Transverse colon (tissue), 3 donors: ENCODE data around the gene ZBTB5.

Experiments
- CTCF ChIP-seq, 5 experiments: fragments of 200-600 bp in 3 of 5; fragments of 450-650 bp in 2 of 5; sonication (generic) in 3 of 5; IDR thresholded peaks; 1 replicate in 2 of 5; 2 replicates in 3 of 5; pipeline ENCODE4 v1.5.1; 2016 to 2017; ENCODE audit warnings: antibody characterized with exemption in 5 of 5, inconsistent platforms in 3 of 5, mild to moderate bottlenecking in 2 of 5, moderate library complexity in 1 of 5
- EP300 ChIP-seq: sonication (generic); formaldehyde crosslinking; IDR thresholded peaks from one replicate; pipeline ENCODE4 v1.6.1; 2017; ENCODE audit warnings: antibody characterized with exemption, low read depth
- POLR2A ChIP-seq: fragments of 450-650 bp; IDR thresholded peaks from one replicate; pipeline ENCODE4 v1.6.1; 2016; ENCODE audit warnings: antibody characterized with exemption, mild to moderate bottlenecking, moderate library complexity

- no peak for TF ChIP-seq POLR2A
- TF ChIP-seq EP300: no peak
- TF ChIP-seq CTCF (IDR thresholded peaks at IDR 0.05): no peak
These were observed 28.2 kb downstream of the ZBTB5 start for GRCh38 chr9:37437010-37437409.
